Hepatocyte (in vitro differentiated cells): ENCODE measurements around the gene PDE8B. TPM values are rescaled to one million over a fixed set of nuclear protein-coding genes. Genes with fewer than 3 reads are reported as not detected.

Source experiments
- DNase-seq: peaks from one replicate; pipeline ENCODE4 v3.0.0-alpha.2; 2016; ENCODE audit warnings: low spot score
- H2AFZ ChIP-seq: fragments of 200-600 bp; sonication (generic); 2 replicates; pipeline ENCODE4 v1.6.0; 2016; ENCODE audit warnings: antibody characterized with exemption, mild to moderate bottlenecking
- H3K27ac ChIP-seq: fragments of 200-600 bp; sonication (generic); 2 replicates; pipeline ENCODE4 v1.5.1; 2016; ENCODE audit warnings: mild to moderate bottlenecking
- H3K27me3 ChIP-seq: fragments of 200-600 bp; sonication (generic); 2 replicates; pipeline ENCODE4 v1.6.1; 2016
- H3K36me3 ChIP-seq: fragments of 200-600 bp; sonication (generic); replicated peaks from 2 replicates; pipeline ENCODE4 v1.5.1; 2016; ENCODE audit warnings: low read depth; ENCODE audit not compliant: insufficient read depth
- H3K4me1 ChIP-seq: fragments of 200-600 bp; sonication (generic); 2 replicates; pipeline ENCODE4 v1.5.1; 2016; ENCODE audit warnings: mild to moderate bottlenecking, moderate library complexity; ENCODE audit not compliant: insufficient read depth
- H3K4me2 ChIP-seq: fragments of 200-600 bp; sonication (generic); 2 replicates; pipeline ENCODE4 v1.6.0; 2016
- H3K4me3 ChIP-seq: fragments of 200-600 bp; sonication (generic); 2 replicates; pipeline ENCODE4 v1.5.1; 2016; ENCODE audit warnings: mild to moderate bottlenecking
- H3K79me2 ChIP-seq: fragments of 200-600 bp; sonication (generic); 2 replicates; pipeline ENCODE4 v1.6.0; 2017; ENCODE audit warnings: mild to moderate bottlenecking
- H3K9me2 ChIP-seq: fragments of 200-600 bp; sonication (generic); replicated peaks from 2 replicates; pipeline ENCODE4 v1.6.0; 2017; ENCODE audit warnings: mild to moderate bottlenecking; ENCODE audit not compliant: insufficient read depth
- H3K9me3 ChIP-seq: fragments of 200-600 bp; sonication (generic); 2 replicates; pipeline ENCODE4 v1.5.1; 2016; ENCODE audit warnings: low read depth, mild to moderate bottlenecking
- H4K20me1 ChIP-seq: fragments of 200-600 bp; sonication (generic); 2 replicates; pipeline ENCODE4 v1.6.0; 2016; ENCODE audit warnings: mild to moderate bottlenecking; ENCODE audit not compliant: insufficient read depth, poor library complexity, severe bottlenecking
- CTCF ChIP-seq: fragments of 200-600 bp; sonication (generic); IDR thresholded peaks from 2 replicates; pipeline ENCODE4 v1.5.1; 2016; ENCODE audit warnings: antibody characterized with exemption, mild to moderate bottlenecking; ENCODE audit not compliant: poor library complexity
- EZH2 ChIP-seq: fragments of 200-600 bp; sonication (generic); IDR thresholded peaks from 2 replicates; pipeline ENCODE4 v1.6.1; 2016; ENCODE audit warnings: antibody characterized with exemption, mild to moderate bottlenecking, borderline replicate concordance
- EZH2phosphoT487 ChIP-seq: fragments of 200-600 bp; sonication (generic); IDR thresholded peaks from one replicate; pipeline ENCODE4 v1.6.1; 2018; ENCODE audit warnings: antibody characterized with exemption, mild to moderate bottlenecking, low read depth, moderate library complexity; ENCODE audit not compliant: unreplicated experiment, severe bottlenecking
- WGBS: methylation state at CpG from one replicate; pipeline ENCODE4 v1.1.6; 2016; ENCODE audit warnings: low lambda C conversion rate; ENCODE audit errors: missing lambda C conversion rate; 5-methylcytosine and 5-hydroxymethylcytosine counted together
- polyA plus RNA-seq: library from polyadenylated mRNA; unstranded; fragments of >200 nt; fragmentation: Nextera tagmentation; extraction: Ambion mirVana; gene quantifications from 2 replicates; pipeline ENCODE4 v1.2.1, GENCODE V29; 2016
- total RNA-seq: library from RNA; depleted of rRNA; stranded (reverse); fragments of >200 nt; gene quantifications from 2 replicates; pipeline ENCODE4 v1.2.3, GENCODE V29; 2014

Gene PDE8B
- total and polyA plus RNA-seq, 2 experiments from 2014 or later: 8.3 to 9.2 TPM

GRCh38 chr5:77301447-77301883 lies 91.0 kb downstream of the PDE8B start:
- no peaks in the 10 kb centered on the region for H3K9me2 ChIP-seq
- no peaks in the 10 kb centered on the region for H3K79me2 ChIP-seq
- H3K36me3 ChIP-seq: no peaks in the 10 kb centered on the region
- H3K27me3 ChIP-seq: no peaks in the 10 kb centered on the region
- no peaks in the 10 kb centered on the region for H4K20me1 ChIP-seq
- TF ChIP-seq EZH2phosphoT487 (no peak), CTCF (no peak), EZH2 (no peak)
- no peak overlapping the region for H3K27ac ChIP-seq
- no peak overlapping the region for H3K4me3 ChIP-seq
- peak overlapping the region; percentile 21 for H3K4me2 ChIP-seq
- H3K4me1 ChIP-seq: peaks cover 17% of the 10 kb centered on the region
- 56% methylated on average over 4 of the region's 4 CpGs for WGBS
- no peaks in the 10 kb centered on the region for H3K9me3 ChIP-seq
- H2AFZ ChIP-seq: no peak overlapping the region
- no peak for DNase-seq

GRCh38 chr5:77302247-77302646 lies 91.8 kb downstream of the PDE8B start:
- H3K4me3 ChIP-seq: no peak overlapping the region
- 93% methylated on average over 5 of the region's 5 CpGs for WGBS
- no peaks in the 10 kb centered on the region for H3K79me2 ChIP-seq
- no peak for DNase-seq
- H2AFZ ChIP-seq: no peak overlapping the region
- no peaks in the 10 kb centered on the region for H3K36me3 ChIP-seq
- no peaks in the 10 kb centered on the region for H4K20me1 ChIP-seq
- no peaks in the 10 kb centered on the region for H3K27me3 ChIP-seq
- no peak overlapping the region for H3K4me2 ChIP-seq
- no peak overlapping the region for H3K27ac ChIP-seq
- H3K9me2 ChIP-seq: no peaks in the 10 kb centered on the region
- H3K9me3 ChIP-seq: no peaks in the 10 kb centered on the region
- H3K4me1 ChIP-seq: peaks cover 17% of the 10 kb centered on the region
- TF ChIP-seq EZH2 (no peak), EZH2phosphoT487 (no peak), CTCF (no peak)

GRCh38 chr5:77302653-77303052 lies 92.2 kb downstream of the PDE8B start:
- H3K9me2 ChIP-seq: no peaks in the 10 kb centered on the region
- H3K36me3 ChIP-seq: no peaks in the 10 kb centered on the region
- no peak overlapping the region for H3K4me3 ChIP-seq
- H2AFZ ChIP-seq: no peak overlapping the region
- no peaks in the 10 kb centered on the region for H3K9me3 ChIP-seq
- H3K79me2 ChIP-seq: no peaks in the 10 kb centered on the region
- no peak overlapping the region for H3K27ac ChIP-seq
- TF ChIP-seq EZH2: no peak
- TF ChIP-seq CTCF: no peak
- TF ChIP-seq EZH2phosphoT487: no peak
- DNase-seq: no peak
- 84% methylated on average over 3 of the region's 3 CpGs for WGBS
- H3K27me3 ChIP-seq: no peaks in the 10 kb centered on the region
- no peak overlapping the region for H3K4me2 ChIP-seq
- H3K4me1 ChIP-seq: peaks cover 17% of the 10 kb centered on the region
- H4K20me1 ChIP-seq: no peaks in the 10 kb centered on the region

- no peaks in the 10 kb centered on the region for H3K9me3 ChIP-seq
- H3K79me2 ChIP-seq: no peaks in the 10 kb centered on the region
- no peak overlapping the region for H3K4me3 ChIP-seq
- H3K4me2 ChIP-seq: no peak overlapping the region
- WGBS: 100% methylated on average over 1 of the region's 1 CpG
- H3K4me1 ChIP-seq: peaks cover 17% of the 10 kb centered on the region
- no peaks in the 10 kb centered on the region for H3K27me3 ChIP-seq
- H3K27ac ChIP-seq: no peak overlapping the region
- H3K9me2 ChIP-seq: no peaks in the 10 kb centered on the region
- no peaks in the 10 kb centered on the region for H3K36me3 ChIP-seq
- no peak for DNase-seq
- H4K20me1 ChIP-seq: no peaks in the 10 kb centered on the region
- TF ChIP-seq CTCF: no peak
- TF ChIP-seq EZH2phosphoT487: no peak
- no peak for TF ChIP-seq EZH2
- H2AFZ ChIP-seq: no peak overlapping the region
Observed at GRCh38 chr5:77304388-77304787, 93.9 kb downstream of the PDE8B start.
